ENCODE data around the gene PDZRN4. TPM values are rescaled to one million over a fixed set of nuclear protein-coding genes. Genes with fewer than 3 reads are reported as not detected.

Gene PDZRN4
- total RNA-seq, 2 donors from 2014 or later: 0.52 to 0.99 TPM

DNA sequence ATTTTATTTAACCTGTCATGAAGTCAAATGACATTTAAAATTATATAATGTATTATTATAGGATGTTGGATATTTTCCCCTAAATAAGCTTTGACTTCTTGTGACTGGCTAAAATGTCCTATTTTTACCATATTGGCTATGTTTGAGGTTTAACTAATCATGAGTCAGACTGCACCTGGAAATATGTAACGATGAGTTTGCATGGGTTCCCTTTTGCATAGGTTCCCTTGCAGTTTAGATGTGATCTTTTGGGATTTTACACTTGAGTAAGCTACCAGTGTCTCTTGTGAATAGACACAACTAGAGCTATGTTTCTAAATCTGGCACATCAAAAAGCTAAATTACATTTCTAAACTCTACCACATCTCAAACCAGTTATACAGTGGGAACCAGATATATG lies 5.2 kb downstream of the PDZRN4 start:
- H3K4me1 ChIP-seq: peaks cover 9% of the 10 kb centered on the region
- H3K36me3 ChIP-seq (replicated peaks in 1 of 2; ENCODE audit: insufficient read depth in 1 of 2, low read depth in 2 of 2): no peaks in the 10 kb centered on the region
- H3K9me3 ChIP-seq: no peaks in the 10 kb centered on the region
- no peak overlapping the region for H3K27ac ChIP-seq
- no peak for ATAC-seq
- no peak overlapping the region for H3K4me3 ChIP-seq
- 48 to 82% methylated on average over 1 of the region's 1 CpG for WGBS, 2 donors
- DNase-seq: no peak
- peaks cover 0 to 6% of the 10 kb centered on the region in 2 donors for H3K27me3 ChIP-seq
- intact Hi-C loops (cut with DNase I): no loop called here
- no peak for TF ChIP-seq POLR2A (IDR thresholded peaks at IDR 0.05)

DNA sequence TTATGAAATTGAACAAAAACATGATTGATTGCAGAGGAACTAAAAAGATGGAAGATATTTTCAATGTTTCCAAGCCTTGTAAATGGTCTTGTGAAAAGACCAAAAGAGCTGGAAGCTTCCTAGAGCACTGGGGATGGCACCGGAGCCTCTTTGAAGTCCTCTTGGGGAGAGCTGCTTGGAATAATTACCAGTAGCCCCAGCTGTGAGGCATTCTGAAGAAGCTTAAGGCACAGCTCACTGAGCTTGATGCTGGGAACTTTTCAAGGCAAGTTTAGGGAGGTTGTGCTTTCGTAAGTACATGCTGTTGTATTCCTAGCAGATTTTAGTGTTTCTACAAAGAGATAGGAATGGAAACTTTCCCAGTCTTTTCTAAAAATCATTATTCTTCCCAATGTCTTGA lies 13.9 kb downstream of the PDZRN4 start:
- H3K4me3 ChIP-seq: no peak overlapping the region
- no peak for ATAC-seq
- no peaks in the 10 kb centered on the region for H3K4me1 ChIP-seq
- no peak for DNase-seq
- no peak for TF ChIP-seq POLR2A (IDR thresholded peaks at IDR 0.05)
- TF ChIP-seq, protein P1, sequence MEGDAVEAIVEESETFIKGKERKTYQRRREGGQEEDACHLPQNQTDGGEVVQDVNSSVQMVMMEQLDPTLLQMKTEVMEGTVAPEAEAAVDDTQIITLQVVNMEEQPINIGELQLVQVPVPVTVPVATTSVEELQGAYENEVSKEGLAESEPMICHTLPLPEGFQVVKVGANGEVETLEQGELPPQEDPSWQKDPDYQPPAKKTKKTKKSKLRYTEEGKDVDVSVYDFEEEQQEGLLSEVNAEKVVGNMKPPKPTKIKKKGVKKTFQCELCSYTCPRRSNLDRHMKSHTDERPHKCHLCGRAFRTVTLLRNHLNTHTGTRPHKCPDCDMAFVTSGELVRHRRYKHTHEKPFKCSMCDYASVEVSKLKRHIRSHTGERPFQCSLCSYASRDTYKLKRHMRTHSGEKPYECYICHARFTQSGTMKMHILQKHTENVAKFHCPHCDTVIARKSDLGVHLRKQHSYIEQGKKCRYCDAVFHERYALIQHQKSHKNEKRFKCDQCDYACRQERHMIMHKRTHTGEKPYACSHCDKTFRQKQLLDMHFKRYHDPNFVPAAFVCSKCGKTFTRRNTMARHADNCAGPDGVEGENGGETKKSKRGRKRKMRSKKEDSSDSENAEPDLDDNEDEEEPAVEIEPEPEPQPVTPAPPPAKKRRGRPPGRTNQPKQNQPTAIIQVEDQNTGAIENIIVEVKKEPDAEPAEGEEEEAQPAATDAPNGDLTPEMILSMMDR (IDR thresholded peaks at IDR 0.05): no peak
- 46 to 55% methylated on average over 2 of the region's 2 CpGs for WGBS, 2 donors
- no peaks in the 10 kb centered on the region for H3K9me3 ChIP-seq
- no peaks in the 10 kb centered on the region for H3K27me3 ChIP-seq
- H3K27ac ChIP-seq: no peak overlapping the region
- intact Hi-C loops (cut with DNase I): no loop called here
- H3K36me3 ChIP-seq (replicated peaks in 1 of 2; ENCODE audit: insufficient read depth in 1 of 2, low read depth in 2 of 2): no peaks in the 10 kb centered on the region

DNA sequence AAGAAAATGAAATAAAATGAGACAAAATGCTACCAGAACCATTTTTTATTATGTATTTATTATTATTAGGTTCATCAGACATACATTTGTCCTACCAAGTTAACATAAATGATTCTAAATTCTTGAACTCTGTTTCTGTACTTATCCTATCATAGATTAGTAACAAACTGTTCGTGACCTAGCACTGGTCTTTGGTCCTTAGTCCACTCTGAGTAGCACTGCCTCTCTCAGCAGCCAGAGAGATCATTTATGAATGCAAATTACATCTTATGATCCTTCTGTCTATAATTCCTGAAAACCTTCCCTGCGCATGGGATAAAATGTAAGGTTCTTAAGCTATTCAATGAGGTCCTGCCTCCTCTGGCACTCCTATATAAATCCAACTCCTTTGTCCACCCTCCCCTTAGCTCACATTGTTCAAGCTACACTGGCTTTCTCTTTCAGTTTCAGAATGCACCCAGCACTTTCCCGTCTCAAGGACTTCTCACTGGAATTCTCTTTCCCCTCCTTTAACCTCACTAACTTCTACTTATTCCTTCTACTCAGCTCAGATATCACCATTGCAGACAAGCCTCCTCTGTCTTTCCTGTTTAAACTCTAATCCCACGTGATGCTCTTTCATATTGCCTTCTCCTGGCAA lies 17.1 kb downstream of the PDZRN4 start:
- no peaks in the 10 kb centered on the region for H3K4me1 ChIP-seq
- ATAC-seq (peak; percentile 15), DNase-seq (no peak)
- TF ChIP-seq, protein P1 (IDR thresholded peaks at IDR 0.05): no peak
- TF ChIP-seq POLR2A (IDR thresholded peaks at IDR 0.05): no peak
- no peak overlapping the region for H3K4me3 ChIP-seq
- H3K27me3 ChIP-seq: no peaks in the 10 kb centered on the region
- H3K27ac ChIP-seq: no peak overlapping the region
- intact Hi-C loops (cut with DNase I): no loop called here
- 33 to 35% methylated on average over 4 of the region's 4 CpGs for WGBS, 2 donors
- no peaks in the 10 kb centered on the region for H3K9me3 ChIP-seq
- no peaks in the 10 kb centered on the region for H3K36me3 ChIP-seq (replicated peaks in 1 of 2; ENCODE audit: insufficient read depth in 1 of 2, low read depth in 2 of 2)

DNA sequence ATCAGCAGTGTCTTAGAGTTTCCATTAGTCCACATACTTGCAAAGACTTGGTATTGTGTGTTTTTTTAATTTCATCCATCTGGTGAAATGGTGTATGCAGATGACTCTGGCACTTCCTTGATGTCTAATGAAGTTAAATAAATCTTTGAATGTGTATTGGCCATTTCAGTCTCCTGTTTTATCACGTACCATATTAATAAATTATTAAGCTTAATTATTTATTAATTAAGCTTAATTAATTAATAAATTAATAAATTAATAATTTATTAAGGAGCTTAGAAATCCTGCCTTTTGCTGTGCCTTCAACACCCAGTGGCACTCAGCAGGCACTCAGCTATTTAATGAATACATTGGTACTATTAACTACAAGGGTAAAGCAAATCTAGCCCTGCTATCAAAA lies 18.2 kb downstream of the PDZRN4 start:
- TF ChIP-seq POLR2A (IDR thresholded peaks at IDR 0.05): no peak
- TF ChIP-seq, protein P1 (IDR thresholded peaks at IDR 0.05): no peak
- 52 to 68% methylated on average over 1 of the region's 1 CpG for WGBS, 2 donors
- DNase-seq (no peak), ATAC-seq (no peak)
- intact Hi-C loops (cut with DNase I): no loop called here
- no peak overlapping the region for H3K4me3 ChIP-seq
- no peaks in the 10 kb centered on the region for H3K27me3 ChIP-seq
- no peak overlapping the region for H3K27ac ChIP-seq
- no peaks in the 10 kb centered on the region for H3K4me1 ChIP-seq
- H3K9me3 ChIP-seq: no peaks in the 10 kb centered on the region
- no peaks in the 10 kb centered on the region for H3K36me3 ChIP-seq (replicated peaks in 1 of 2; ENCODE audit: insufficient read depth in 1 of 2, low read depth in 2 of 2)

DNA sequence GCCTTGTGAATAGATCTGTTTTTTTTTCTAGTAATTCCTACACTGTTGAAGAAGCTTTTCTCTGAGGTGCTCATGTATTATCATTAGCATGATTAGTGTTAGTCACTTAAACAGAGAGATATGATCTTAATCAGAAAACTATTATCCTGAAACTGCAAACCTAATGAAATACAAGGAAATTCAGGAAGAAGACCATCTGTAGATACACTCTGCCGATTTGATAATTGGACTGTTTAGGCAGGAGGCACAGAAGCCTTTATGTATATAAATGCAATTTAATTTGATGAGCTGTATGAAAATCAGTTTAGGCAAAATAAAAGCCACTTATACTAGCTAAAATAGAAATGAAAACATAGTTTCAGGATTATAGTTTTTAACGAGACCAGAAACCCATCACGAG lies 23.3 kb downstream of the PDZRN4 start:
- H3K4me3 ChIP-seq: no peak overlapping the region
- DNase-seq (no peak), ATAC-seq (no peak)
- H3K27ac ChIP-seq: no peak overlapping the region
- no peaks in the 10 kb centered on the region for H3K36me3 ChIP-seq (replicated peaks in 1 of 2; ENCODE audit: insufficient read depth in 1 of 2, low read depth in 2 of 2)
- H3K4me1 ChIP-seq: no peaks in the 10 kb centered on the region
- intact Hi-C loops (cut with DNase I): no loop called here
- TF ChIP-seq, protein P1 (IDR thresholded peaks at IDR 0.05): no peak
- TF ChIP-seq POLR2A (IDR thresholded peaks at IDR 0.05): no peak
- no peaks in the 10 kb centered on the region for H3K27me3 ChIP-seq
- no peaks in the 10 kb centered on the region for H3K9me3 ChIP-seq
- 55 to 72% methylated on average over 3 of the region's 3 CpGs for WGBS, 2 donors
